Astrocyte of the hippocampus (primary cell): ENCODE results near the gene MEGF8.
"Not testable (repeated sequence)": the region's sequence is repeated elsewhere in the genome, so short reads cannot be mapped to it uniquely, and the experiment has no call there.

Experiments used
- DNase-seq: peaks from one replicate; pipeline ENCODE4 v3.0.0; 2011; ENCODE audit warnings: low read depth, low spot score

MEGF8 gene

GRCh38 chr19:42332059-42332458 is 6.6 kb downstream of the MEGF8 start:
- no peak for DNase-seq

GRCh38 chr19:42333018-42333417 is 7.6 kb downstream of the MEGF8 start:
- DNase-seq = no peak

GRCh38 chr19:42333975-42334696 is 8.7 kb downstream of the MEGF8 start:
- DNase-seq = no peak

GRCh38 chr19:42334697-42335373 is 9.4 kb downstream of the MEGF8 start:
- DNase-seq = no peak

- DNase-seq = no peak
Observed at GRCh38 chr19:42335374-42335936, 10.0 kb downstream of the MEGF8 start.

GRCh38 chr19:42335971-42336370 is 10.5 kb downstream of the MEGF8 start:
- DNase-seq = no peak

- DNase-seq = not testable (repeated sequence)
Observed at GRCh38 chr19:42339126-42339860, 13.9 kb downstream of the MEGF8 start.

- not testable (repeated sequence) for DNase-seq
Observed at GRCh38 chr19:42339922-42340321, 14.5 kb downstream of the MEGF8 start.

- no peak for DNase-seq
Observed at GRCh38 chr19:42343344-42344110, 18.1 kb downstream of the MEGF8 start.

GRCh38 chr19:42344336-42344893 is 19.0 kb downstream of the MEGF8 start:
- DNase-seq = no peak

- DNase-seq = no peak
Observed at GRCh38 chr19:42345191-42345812, 19.9 kb downstream of the MEGF8 start.

GRCh38 chr19:42348211-42348610 is 22.8 kb downstream of the MEGF8 start:
- no peak for DNase-seq

- no peak for DNase-seq
Observed at GRCh38 chr19:42349378-42350107, 24.1 kb downstream of the MEGF8 start.

GRCh38 chr19:42350417-42350816 is 25.0 kb downstream of the MEGF8 start:
- no peak for DNase-seq

- DNase-seq = no peak
Observed at GRCh38 chr19:42351079-42351735, 25.8 kb downstream of the MEGF8 start.

GRCh38 chr19:42352301-42353259 is 27.1 kb downstream of the MEGF8 start:
- peak; percentile 49 for DNase-seq

GRCh38 chr19:42353341-42354015 is 28.0 kb downstream of the MEGF8 start:
- no peak for DNase-seq

- DNase-seq = no peak
Observed at GRCh38 chr19:42355896-42356295, 30.5 kb downstream of the MEGF8 start.
